Measurements from ENCODE around the gene CSNK1D. TPM values are rescaled to one million over a fixed set of nuclear protein-coding genes. Genes with fewer than 3 reads are reported as not detected.

CSNK1D gene
- total and polyA plus RNA-seq, 2 donors (not counting 1 experiment from before 2014, with no cell fraction given) = 196 to 241 TPM

GRCh38 chr17:82294064-82294773 lies 20.7 kb upstream of the CSNK1D start:
- Histone ChIP-seq H3K36me3 (replicated peaks in 1 of 2; ENCODE audit: control extremely low read depth in 1 of 2, control insufficient read depth in 1 of 2, extremely low read depth in 1 of 2, insufficient read depth in 2 of 2, low read length in 1 of 2) (no peaks in the 10 kb centered on the region), H3K9ac (ENCODE audit: low read length) (no peak overlapping the region), H4K20me1 (ENCODE audit: control insufficient read depth, insufficient read depth, low read length, poor library complexity, severe bottlenecking) (no peaks in the 10 kb centered on the region), H3K4me3 (ENCODE audit: control extremely low read depth in 1 of 5, extremely low read depth in 1 of 5, insufficient read depth in 1 of 5, low read depth in 2 of 5, low read length in 4 of 5) (no peak overlapping the region), H3K27ac (ENCODE audit: low read length in 2 of 2) (no peak overlapping the region), H3K27me3 (replicated peaks in 1 of 4; ENCODE audit: control extremely low read depth in 1 of 4, control insufficient read depth in 3 of 4, insufficient read depth in 4 of 4, low read length in 3 of 4) (no peaks in the 10 kb centered on the region), H3K4me1 (ENCODE audit: control insufficient read depth in 2 of 2, insufficient read depth in 2 of 2, low read length in 2 of 2) (peaks cover 29 to 46% of the 10 kb centered on the region in 2 donors), H2AFZ (ENCODE audit: insufficient read depth, low read depth, low read length, poor library complexity, severe bottlenecking) (no peak overlapping the region), H3K9me3 (ENCODE audit: control extremely low read depth in 1 of 3, control insufficient read depth in 2 of 3, insufficient read depth in 1 of 3, low read length in 2 of 3) (no peaks in the 10 kb centered on the region), H3K4me2 (replicated peaks; ENCODE audit: low read depth, low read length, poor library complexity, severe bottlenecking) (no peak overlapping the region), H3K79me2 (ENCODE audit: control insufficient read depth, insufficient read depth, low read length) (no peaks in the 10 kb centered on the region)
- no peaks in the 10 kb centered on the region for H3K9me3 Mint-ChIP-seq (ENCODE audit: insufficient read depth)
- H3K27me3 Mint-ChIP-seq = no peaks in the 10 kb centered on the region
- 97% methylated on average over 13 of the region's 15 CpGs for WGBS (ENCODE audit: insufficient coverage)
- peak overlapping the region; percentile 79 for H3K4me3 Mint-ChIP-seq
- ATAC-seq (ENCODE audit: low read depth) (no peak), DNase-seq (no peak)
- intact Hi-C loops (cut with micrococcal nuclease) = loop anchor here (10.0 kb wide), 2 partner anchors 121 to 429 kb away; partner anchors contain the start of genes HEXD, OGFOD3 and P4HB
- POLR2A ChIA-PET = interaction anchor here (0.7 to 3.3 kb wide), 3 partner anchors 21 to 628 kb away, joined by 3 to 28 read pairs (median 5); partner anchors contain the start of genes CCDC137, CCDC57, CSNK1D and OXLD1
- H3K4me1 Mint-ChIP-seq = peaks cover 57% of the 10 kb centered on the region
- TF ChIP-seq EZH2 (IDR thresholded peaks at IDR 0.05; ENCODE audit: borderline replicate concordance, insufficient read depth, low read depth, low read length, poor library complexity, severe bottlenecking) = no peak
- TF ChIP-seq, protein P1, sequence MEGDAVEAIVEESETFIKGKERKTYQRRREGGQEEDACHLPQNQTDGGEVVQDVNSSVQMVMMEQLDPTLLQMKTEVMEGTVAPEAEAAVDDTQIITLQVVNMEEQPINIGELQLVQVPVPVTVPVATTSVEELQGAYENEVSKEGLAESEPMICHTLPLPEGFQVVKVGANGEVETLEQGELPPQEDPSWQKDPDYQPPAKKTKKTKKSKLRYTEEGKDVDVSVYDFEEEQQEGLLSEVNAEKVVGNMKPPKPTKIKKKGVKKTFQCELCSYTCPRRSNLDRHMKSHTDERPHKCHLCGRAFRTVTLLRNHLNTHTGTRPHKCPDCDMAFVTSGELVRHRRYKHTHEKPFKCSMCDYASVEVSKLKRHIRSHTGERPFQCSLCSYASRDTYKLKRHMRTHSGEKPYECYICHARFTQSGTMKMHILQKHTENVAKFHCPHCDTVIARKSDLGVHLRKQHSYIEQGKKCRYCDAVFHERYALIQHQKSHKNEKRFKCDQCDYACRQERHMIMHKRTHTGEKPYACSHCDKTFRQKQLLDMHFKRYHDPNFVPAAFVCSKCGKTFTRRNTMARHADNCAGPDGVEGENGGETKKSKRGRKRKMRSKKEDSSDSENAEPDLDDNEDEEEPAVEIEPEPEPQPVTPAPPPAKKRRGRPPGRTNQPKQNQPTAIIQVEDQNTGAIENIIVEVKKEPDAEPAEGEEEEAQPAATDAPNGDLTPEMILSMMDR (IDR thresholded peaks at IDR 0.05) = no peak
- peak overlapping the region; percentile 86 for H3K27ac Mint-ChIP-seq
- CTCF ChIA-PET = interaction anchor here (0.6 kb wide), 1 partner anchor 11 kb away, joined by 3 read pairs; no protein-coding TSS in a partner anchor

Data from B cell (primary cell).